Ascending aorta (tissue), 2 donors: ENCODE data around the gene GRIFIN. TPM values are rescaled to one million over a fixed set of nuclear protein-coding genes. Genes with fewer than 3 reads are reported as not detected.

Source experiments
- DNase-seq, 2 donors: peaks; one replicate each; pipeline ENCODE4 v3.0.0-alpha.2; 2019; ENCODE audit warnings: low spot score in 2 of 2
- H3K27ac ChIP-seq, 2 donors: fragments of 200-600 bp; sonication (generic); one replicate each; pipeline ENCODE4 v1.5.1; 2016 to 2017; ENCODE audit warnings: mild to moderate bottlenecking in 1 of 2
- H3K27me3 ChIP-seq: fragments of 200-600 bp; sonication (generic); one replicate; pipeline ENCODE4 v1.5.1; 2017
- H3K36me3 ChIP-seq, 2 donors: fragments of 200-600 bp; sonication (generic); one replicate each; pipeline ENCODE4 v1.5.1; 2016
- H3K4me1 ChIP-seq, 2 donors: fragments of 200-600 bp; sonication (generic); one replicate each; pipeline ENCODE4 v1.5.1; 2016 to 2017; ENCODE audit warnings: mild to moderate bottlenecking in 1 of 2
- H3K4me3 ChIP-seq, 2 donors: fragments of 200-600 bp; sonication (generic); one replicate each; pipeline ENCODE4 v1.5.1; 2016 to 2017; ENCODE audit warnings: mild to moderate bottlenecking in 1 of 2
- H3K9me3 ChIP-seq, 2 donors: fragments of 200-600 bp; sonication (generic); one replicate each; pipeline ENCODE4 v1.5.1; 2016
- CTCF ChIP-seq, 3 experiments: fragments of 200-600 bp in 2 of 3; fragments of 450-650 bp in 1 of 3; sonication (generic) in 2 of 3; IDR thresholded peaks; one replicate each; pipeline ENCODE4 v1.5.1; 2016 to 2019; ENCODE audit warnings: antibody characterized with exemption in 3 of 3, mild to moderate bottlenecking in 1 of 3, moderate library complexity in 1 of 3
- intact Hi-C: fragments of 100-400 bp; cut with DNase I; formaldehyde crosslinking; loops from one replicate; pipeline ENCODE4 v1.15.1; 2023
- total RNA-seq: library from RNA; depleted of rRNA; stranded (reverse); fragments of >200 nt; gene quantifications from one replicate; pipeline ENCODE4 v1.1.0, GENCODE V29; 2016

Gene GRIFIN, protein sequence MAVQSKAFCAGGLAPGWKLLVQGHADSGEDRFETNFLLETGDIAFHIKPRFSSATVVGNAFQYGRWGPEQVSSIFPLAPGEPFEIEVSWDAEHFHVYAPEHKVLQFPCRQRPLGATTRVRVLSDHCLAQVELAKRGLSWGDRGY
- not detected for total RNA-seq

GRCh38 chr7:2476298-2476697, at the start of gene GRIFIN:
TSS of gene GRIFIN (minus strand) at chr7:2476398. CDS start at chr7:2476383, 15 bp downstream.
- H3K36me3 ChIP-seq = no peaks in the 10 kb centered on the region
- peaks cover 6% of the 10 kb centered on the region for H3K27me3 ChIP-seq
- intact Hi-C loops = loop anchor here (2.0 kb wide), 1 partner anchor 41 kb away; no protein-coding TSS in a partner anchor
- no peak within 1 kb of the TSS for H3K4me3 ChIP-seq
- H3K27ac ChIP-seq = no peak within 1 kb of the TSS
- no peaks in the 10 kb centered on the region for H3K9me3 ChIP-seq
- DNase-seq = no peak
- no peak for TF ChIP-seq CTCF (IDR thresholded peaks at IDR 0.05)
- peaks cover 6 to 15% of the 10 kb centered on the region in 2 donors for H3K4me1 ChIP-seq

DNA sequence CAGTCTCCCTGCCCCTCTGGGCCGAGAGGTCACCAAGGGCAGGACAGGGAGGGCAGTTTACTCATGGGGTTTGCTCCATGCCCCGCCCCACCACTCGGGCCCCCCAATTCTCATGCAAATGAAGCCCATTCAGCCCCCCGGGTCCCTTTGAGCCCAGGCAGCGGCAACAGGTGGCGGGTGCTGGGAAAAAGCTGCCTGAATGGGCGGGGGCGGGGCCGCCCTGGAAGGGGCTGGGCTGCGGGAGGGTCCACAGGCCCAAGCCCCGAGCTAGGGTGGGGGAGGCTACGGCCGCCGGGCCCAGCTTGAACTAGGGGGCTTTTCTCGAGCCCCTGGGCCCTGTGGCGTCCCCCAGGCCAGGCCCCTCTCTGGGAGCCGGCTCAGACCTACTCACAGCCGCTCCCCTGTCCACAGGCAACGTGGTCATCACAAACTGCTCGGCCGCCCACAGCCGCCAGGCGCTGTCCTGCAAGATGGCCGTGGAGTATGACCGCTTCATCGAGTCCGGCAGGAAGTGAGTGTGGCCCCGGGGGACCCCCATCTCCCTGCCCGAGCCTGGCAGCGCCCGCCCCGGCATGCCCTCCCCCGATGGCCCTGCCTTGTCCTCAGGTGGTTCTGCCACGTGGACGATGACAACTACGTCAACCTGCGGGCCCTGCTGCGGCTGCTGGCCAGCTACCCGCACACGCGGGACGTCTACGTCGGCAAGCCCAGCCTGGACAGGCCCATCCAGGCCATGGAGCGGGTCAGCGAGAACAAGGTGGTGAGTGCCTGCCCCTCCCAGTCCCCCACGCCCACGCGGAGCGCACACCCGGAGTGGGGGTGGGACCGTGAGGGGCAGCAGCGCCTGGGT, 48.8 kb upstream of the GRIFIN start:
- DNase-seq = no peak
- no peaks in the 10 kb centered on the region for H3K9me3 ChIP-seq
- intact Hi-C loops = no loop called here
- H3K27ac ChIP-seq = no peak overlapping the region
- H3K4me3 ChIP-seq = no peak overlapping the region
- H3K36me3 ChIP-seq = no peaks in the 10 kb centered on the region
- H3K4me1 ChIP-seq = peaks cover 0 to 28% of the 10 kb centered on the region in 2 donors
- H3K27me3 ChIP-seq = peaks cover 26% of the 10 kb centered on the region
- no peak for TF ChIP-seq CTCF (IDR thresholded peaks at IDR 0.05)

- TF ChIP-seq CTCF (IDR thresholded peaks at IDR 0.05) = no peak
- Histone ChIP-seq H3K9me3 (no peaks in the 10 kb centered on the region), H3K4me1 (peaks cover 1 to 29% of the 10 kb centered on the region in 2 donors), H3K27me3 (peaks cover 26% of the 10 kb centered on the region), H3K4me3 (peak overlapping the region in 1 of 2 donors; percentile 74), H3K36me3 (no peaks in the 10 kb centered on the region), H3K27ac (no peak overlapping the region)
- no peak for DNase-seq
- intact Hi-C loops = no loop called here
Measured at GRCh38 chr7:2523941-2524807, 48.0 kb upstream of the GRIFIN start.

GRCh38 chr7:2523461-2523936, 47.3 kb upstream of the GRIFIN start:
- Histone ChIP-seq H3K27me3 (peaks cover 26% of the 10 kb centered on the region), H3K9me3 (no peaks in the 10 kb centered on the region), H3K4me1 (peaks cover 6 to 27% of the 10 kb centered on the region in 2 donors), H3K4me3 (peak overlapping the region in 1 of 2 donors; percentile 74), H3K27ac (no peak overlapping the region), H3K36me3 (no peaks in the 10 kb centered on the region)
- intact Hi-C loops = no loop called here
- TF ChIP-seq CTCF (IDR thresholded peaks at IDR 0.05) = no peak
- no peak for DNase-seq

- Histone ChIP-seq H3K27ac (no peak overlapping the region), H3K9me3 (no peaks in the 10 kb centered on the region), H3K36me3 (no peaks in the 10 kb centered on the region), H3K4me3 (peak overlapping the region in 1 of 2 donors; percentile 74), H3K27me3 (peaks cover 26% of the 10 kb centered on the region), H3K4me1 (peaks cover 6 to 26% of the 10 kb centered on the region in 2 donors)
- intact Hi-C loops = no loop called here
- no peak for DNase-seq
- no peak for TF ChIP-seq CTCF (IDR thresholded peaks at IDR 0.05)
Measured at GRCh38 chr7:2522780-2523433, 46.7 kb upstream of the GRIFIN start.
